Measurements from ENCODE around the gene RXRA.

DNA sequence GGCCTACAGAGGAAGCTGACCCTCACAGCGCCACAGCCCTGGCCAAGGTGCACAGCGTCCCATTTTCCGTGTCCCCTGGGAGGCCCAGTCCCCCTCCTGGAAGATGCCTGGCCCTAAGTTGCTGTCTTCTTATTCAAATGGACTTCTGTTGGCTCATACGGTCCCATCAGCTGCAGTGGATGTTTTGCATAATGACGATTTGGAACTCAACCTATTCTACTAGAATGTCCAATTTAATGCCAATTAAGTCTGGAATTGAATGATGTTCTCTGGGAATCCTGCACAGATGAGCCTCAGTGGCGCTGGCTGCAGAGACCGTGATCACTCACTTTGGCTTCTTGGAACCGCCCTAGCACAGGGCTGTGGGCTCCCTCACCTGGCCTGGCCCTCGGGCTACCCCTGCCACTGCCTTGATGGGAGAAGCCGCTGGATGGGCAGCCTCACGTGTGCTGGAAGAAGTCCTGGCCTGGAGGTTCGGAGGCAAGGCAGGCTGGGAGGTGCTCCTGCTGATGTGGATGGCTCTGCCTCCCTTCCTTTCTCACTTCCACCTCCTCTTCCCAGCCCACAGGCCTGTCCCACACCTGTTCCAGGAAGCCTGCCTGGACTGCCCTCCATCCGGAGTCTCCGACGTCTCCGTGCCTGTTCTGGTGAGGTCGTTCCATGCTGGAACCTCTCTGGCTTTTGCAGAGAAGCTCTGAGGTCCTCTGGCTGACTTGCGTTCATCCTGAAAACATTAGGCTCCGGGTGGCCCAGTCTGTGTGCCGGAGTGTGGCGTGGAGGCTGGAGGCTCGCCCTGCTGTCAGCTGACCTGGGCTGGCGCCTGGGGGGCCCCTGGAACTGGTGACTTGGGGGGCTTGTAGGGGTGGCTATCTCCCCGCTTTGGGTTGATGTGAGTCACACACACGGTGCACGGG is 147.1 kb downstream of the RXRA start:
- TF ChIP-seq POLR2A (IDR thresholded peaks at IDR 0.05), result no peak
- TF ChIP-seq, protein P1, sequence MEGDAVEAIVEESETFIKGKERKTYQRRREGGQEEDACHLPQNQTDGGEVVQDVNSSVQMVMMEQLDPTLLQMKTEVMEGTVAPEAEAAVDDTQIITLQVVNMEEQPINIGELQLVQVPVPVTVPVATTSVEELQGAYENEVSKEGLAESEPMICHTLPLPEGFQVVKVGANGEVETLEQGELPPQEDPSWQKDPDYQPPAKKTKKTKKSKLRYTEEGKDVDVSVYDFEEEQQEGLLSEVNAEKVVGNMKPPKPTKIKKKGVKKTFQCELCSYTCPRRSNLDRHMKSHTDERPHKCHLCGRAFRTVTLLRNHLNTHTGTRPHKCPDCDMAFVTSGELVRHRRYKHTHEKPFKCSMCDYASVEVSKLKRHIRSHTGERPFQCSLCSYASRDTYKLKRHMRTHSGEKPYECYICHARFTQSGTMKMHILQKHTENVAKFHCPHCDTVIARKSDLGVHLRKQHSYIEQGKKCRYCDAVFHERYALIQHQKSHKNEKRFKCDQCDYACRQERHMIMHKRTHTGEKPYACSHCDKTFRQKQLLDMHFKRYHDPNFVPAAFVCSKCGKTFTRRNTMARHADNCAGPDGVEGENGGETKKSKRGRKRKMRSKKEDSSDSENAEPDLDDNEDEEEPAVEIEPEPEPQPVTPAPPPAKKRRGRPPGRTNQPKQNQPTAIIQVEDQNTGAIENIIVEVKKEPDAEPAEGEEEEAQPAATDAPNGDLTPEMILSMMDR (IDR thresholded peaks at IDR 0.05), result no peak

All from thyroid gland (tissue), 4 donors.